Activated CD8-positive, alpha-beta T cell treated with anti-CD3 and anti-CD28 coated beads for 36 hours (primary cell): ENCODE data around the gene ADPRHL1. TPM values are rescaled to one million over a fixed set of nuclear protein-coding genes. Genes with fewer than 3 reads are reported as not detected.

Source experiments
- ATAC-seq: fragments of 200-7000 bp; cut with Tn5 transposase; one replicate; pipeline ENCODE4 v1.10.0; 2021; ENCODE audit warnings: mild to moderate bottlenecking, moderate library complexity
- CTCF ChIA-PET: fragments of 350-600 bp; sonication (Branson Sonifier 250); formaldehyde crosslinking; loops from one replicate; lab custom pipeline; 2021; ENCODE audit warnings: antibody characterized with exemption; lab: Charles Lee
- POLR2A ChIA-PET: fragments of 350-600 bp; sonication (Branson Sonifier 250); formaldehyde crosslinking; loops from one replicate; lab custom pipeline; 2021; ENCODE audit warnings: antibody characterized with exemption; lab: Charles Lee
- DNase-seq: peaks from one replicate; pipeline ENCODE4 v3.0.0-alpha.2; 2020
- H3K27ac Mint-ChIP-seq: one replicate; pipeline ENCODE4 v1.8.0; 2021; ENCODE audit warnings: mild to moderate bottlenecking, mixed read lengths
- H3K27me3 Mint-ChIP-seq: one replicate; pipeline ENCODE4 v1.8.0; 2021; ENCODE audit warnings: mixed read lengths
- H3K36me3 Mint-ChIP-seq: one replicate; pipeline ENCODE4 v1.8.0; 2021; ENCODE audit warnings: low read depth, mixed read lengths
- H3K4me1 Mint-ChIP-seq: one replicate; pipeline ENCODE4 v1.8.0; 2021; ENCODE audit warnings: low read depth, mixed read lengths
- H3K4me3 Mint-ChIP-seq: one replicate; pipeline ENCODE4 v1.8.0; 2021; ENCODE audit warnings: mild to moderate bottlenecking, moderate library complexity, mixed read lengths
- H3K9me3 Mint-ChIP-seq: one replicate; pipeline ENCODE4 v1.8.0; 2021; ENCODE audit warnings: mixed read lengths
- CTCF ChIP-seq: fragments of 200-600 bp; IDR thresholded peaks from one replicate; pipeline ENCODE4 v1.8.0; 2022; ENCODE audit warnings: antibody characterized with exemption, mild to moderate bottlenecking
- intact Hi-C: fragments of 100-400 bp; cut with micrococcal nuclease; formaldehyde crosslinking; loops from one replicate; pipeline ENCODE4 v1.10.0; 2022
- total RNA-seq, 2 experiments: library from RNA; stranded (reverse); gene quantifications; one replicate each; pipeline ENCODE4 v1.2.3, GENCODE V29; 2021

ADPRHL1 gene
- total RNA-seq = under 1 TPM; 0.23 to 0.36 TPM

GRCh38 chr13:113452942-113453901 lies at the start of gene ADPRHL1:
TSS of gene ADPRHL1 (minus strand) at chr13:113453488. CDS start at chr13:113453437, 51 bp downstream.
- no peak within 1 kb of the TSS for H3K4me3 Mint-ChIP-seq
- no peaks in the 10 kb centered on the region for H3K27me3 Mint-ChIP-seq
- no peak within 1 kb of the TSS for H3K27ac Mint-ChIP-seq
- TF ChIP-seq CTCF = no peak
- intact Hi-C loops = no loop called here
- POLR2A ChIA-PET = no interaction called here
- peaks cover 5% of the 10 kb centered on the region for H3K36me3 Mint-ChIP-seq
- DNase-seq (no peak), ATAC-seq (no peak)
- CTCF ChIA-PET = interaction anchor here (0.7 to 2.5 kb wide), 2 partner anchors 109 kb away, joined by 3 to 12 read pairs; no protein-coding TSS in a partner anchor
- no peaks in the 10 kb centered on the region for H3K4me1 Mint-ChIP-seq
- no peaks in the 10 kb centered on the region for H3K9me3 Mint-ChIP-seq

- CTCF ChIA-PET = interaction anchor here (0.9 kb wide), 1 partner anchor 59 kb away, joined by 3 read pairs; no protein-coding TSS in a partner anchor
Measured at GRCh38 chr13:113502686-113503085, 49.4 kb upstream of the ADPRHL1 start.

GRCh38 chr13:113500530-113501265 lies 47.4 kb upstream of the ADPRHL1 start:
- no peak overlapping the region for H3K27ac Mint-ChIP-seq
- ATAC-seq (no peak), DNase-seq (no peak)
- peaks cover 28% of the 10 kb centered on the region for H3K36me3 Mint-ChIP-seq
- TF ChIP-seq CTCF = no peak
- CTCF ChIA-PET = no interaction called here
- POLR2A ChIA-PET = no interaction called here
- H3K9me3 Mint-ChIP-seq = no peaks in the 10 kb centered on the region
- H3K4me3 Mint-ChIP-seq = no peak overlapping the region
- H3K4me1 Mint-ChIP-seq = peaks cover 9% of the 10 kb centered on the region
- H3K27me3 Mint-ChIP-seq = no peaks in the 10 kb centered on the region
- intact Hi-C loops = no loop called here

More at GRCh38 chr13:113502686-113503085, 49.4 kb upstream of the ADPRHL1 start:
- intact Hi-C loops = no loop called here
- no peaks in the 10 kb centered on the region for H3K27me3 Mint-ChIP-seq
- ATAC-seq (no peak), DNase-seq (no peak)
- H3K4me3 Mint-ChIP-seq = no peak overlapping the region
- H3K36me3 Mint-ChIP-seq = peaks cover 26% of the 10 kb centered on the region
- no peak for TF ChIP-seq CTCF
- no peak overlapping the region for H3K27ac Mint-ChIP-seq
- no peaks in the 10 kb centered on the region for H3K9me3 Mint-ChIP-seq
- H3K4me1 Mint-ChIP-seq = no peaks in the 10 kb centered on the region
- POLR2A ChIA-PET = interaction anchor here (1.3 kb wide), 1 partner anchor 14 kb away, joined by 3 read pairs; no protein-coding TSS in a partner anchor

- intact Hi-C loops = no loop called here
- no peak overlapping the region for H3K4me3 Mint-ChIP-seq
- no peaks in the 10 kb centered on the region for H3K27me3 Mint-ChIP-seq
- no peak for TF ChIP-seq CTCF
- CTCF ChIA-PET = no interaction called here
- no peaks in the 10 kb centered on the region for H3K9me3 Mint-ChIP-seq
- ATAC-seq (no peak), DNase-seq (no peak)
- H3K36me3 Mint-ChIP-seq = peaks cover 27% of the 10 kb centered on the region
- POLR2A ChIA-PET = no interaction called here
- peaks cover 14% of the 10 kb centered on the region for H3K4me1 Mint-ChIP-seq
- H3K27ac Mint-ChIP-seq = no peak overlapping the region
Measured at GRCh38 chr13:113499936-113500335, 46.6 kb upstream of the ADPRHL1 start.
